ENCODE data around the gene THOC2.
"Not testable (repeated sequence)": the region's sequence is repeated elsewhere in the genome, so short reads cannot be mapped to it uniquely, and the experiment has no call there.

Gene THOC2

GRCh38 chrX:123732670-123733363 lies at the start of gene THOC2:
Gene THOC2 (minus strand): TSS chrX:123733052. CDS start chrX:123733022, 30 bp downstream.
- peak; percentile 91 for DNase-seq

GRCh38 chrX:123781786-123782185 lies 48.9 kb upstream of the THOC2 start:
- DNase-seq: not testable (repeated sequence)

GRCh38 chrX:123779908-123780396 lies 47.1 kb upstream of the THOC2 start:
- no peak for DNase-seq

- DNase-seq: no peak
Observed at GRCh38 chrX:123773258-123773988, 40.6 kb upstream of the THOC2 start.

GRCh38 chrX:123771449-123772064 lies 38.7 kb upstream of the THOC2 start:
- DNase-seq: no peak

- DNase-seq: peak; percentile 82
Observed at GRCh38 chrX:123764967-123765871, 32.4 kb upstream of the THOC2 start.

- DNase-seq: not testable (repeated sequence)
Observed at GRCh38 chrX:123759849-123760248, 27.0 kb upstream of the THOC2 start.

GRCh38 chrX:123757794-123758193 lies 24.9 kb upstream of the THOC2 start:
- not testable (repeated sequence) for DNase-seq

GRCh38 chrX:123756320-123756719 lies 23.5 kb upstream of the THOC2 start:
- DNase-seq: no peak

- no peak for DNase-seq
Observed at GRCh38 chrX:123755107-123755506, 22.3 kb upstream of the THOC2 start.

GRCh38 chrX:123753656-123754350 lies 21.0 kb upstream of the THOC2 start:
- DNase-seq: no peak

- no peak for DNase-seq
Observed at GRCh38 chrX:123749643-123750042, 16.8 kb upstream of the THOC2 start.

- no peak for DNase-seq
Observed at GRCh38 chrX:123745511-123745910, 12.7 kb upstream of the THOC2 start.

- no peak for DNase-seq
Observed at GRCh38 chrX:123743312-123743711, 10.5 kb upstream of the THOC2 start.

- DNase-seq: no peak
Observed at GRCh38 chrX:123742440-123742839, 9.6 kb upstream of the THOC2 start.

GRCh38 chrX:123740536-123740935 lies 7.7 kb upstream of the THOC2 start:
- no peak for DNase-seq

- DNase-seq: no peak
Observed at GRCh38 chrX:123740006-123740405, 7.2 kb upstream of the THOC2 start.

GRCh38 chrX:123739474-123739873 lies 6.6 kb upstream of the THOC2 start:
- no peak for DNase-seq

- no peak for DNase-seq
Observed at GRCh38 chrX:123738378-123738940, 5.6 kb upstream of the THOC2 start.

GRCh38 chrX:123736333-123736921 lies 3.6 kb upstream of the THOC2 start:
- no peak for DNase-seq

GRCh38 chrX:123735137-123735536 lies 2.3 kb upstream of the THOC2 start:
- not testable (repeated sequence) for DNase-seq

Data from NCI-H774 (cell line).